CD4-positive, alpha-beta T cell treated with Interleukin-6 at 100 ng/mL for 8 hours (primary cell): ENCODE data around the gene PRSS21.

Experiments
- DNase-seq: peaks from one replicate; pipeline ENCODE4 v3.0.0-alpha.2; 2020; ENCODE audit warnings: mixed read lengths, low spot score

PRSS21 gene

GRCh38 chr16:2779978-2780898 lies 36.8 kb upstream of the PRSS21 start:
- DNase-seq: no peak

GRCh38 chr16:2782583-2783351 lies 34.3 kb upstream of the PRSS21 start:
- DNase-seq: no peak

GRCh38 chr16:2783581-2784357 lies 33.3 kb upstream of the PRSS21 start:
- DNase-seq: no peak

- no peak for DNase-seq
Observed at GRCh38 chr16:2784358-2785100, 32.5 kb upstream of the PRSS21 start.

DNA sequence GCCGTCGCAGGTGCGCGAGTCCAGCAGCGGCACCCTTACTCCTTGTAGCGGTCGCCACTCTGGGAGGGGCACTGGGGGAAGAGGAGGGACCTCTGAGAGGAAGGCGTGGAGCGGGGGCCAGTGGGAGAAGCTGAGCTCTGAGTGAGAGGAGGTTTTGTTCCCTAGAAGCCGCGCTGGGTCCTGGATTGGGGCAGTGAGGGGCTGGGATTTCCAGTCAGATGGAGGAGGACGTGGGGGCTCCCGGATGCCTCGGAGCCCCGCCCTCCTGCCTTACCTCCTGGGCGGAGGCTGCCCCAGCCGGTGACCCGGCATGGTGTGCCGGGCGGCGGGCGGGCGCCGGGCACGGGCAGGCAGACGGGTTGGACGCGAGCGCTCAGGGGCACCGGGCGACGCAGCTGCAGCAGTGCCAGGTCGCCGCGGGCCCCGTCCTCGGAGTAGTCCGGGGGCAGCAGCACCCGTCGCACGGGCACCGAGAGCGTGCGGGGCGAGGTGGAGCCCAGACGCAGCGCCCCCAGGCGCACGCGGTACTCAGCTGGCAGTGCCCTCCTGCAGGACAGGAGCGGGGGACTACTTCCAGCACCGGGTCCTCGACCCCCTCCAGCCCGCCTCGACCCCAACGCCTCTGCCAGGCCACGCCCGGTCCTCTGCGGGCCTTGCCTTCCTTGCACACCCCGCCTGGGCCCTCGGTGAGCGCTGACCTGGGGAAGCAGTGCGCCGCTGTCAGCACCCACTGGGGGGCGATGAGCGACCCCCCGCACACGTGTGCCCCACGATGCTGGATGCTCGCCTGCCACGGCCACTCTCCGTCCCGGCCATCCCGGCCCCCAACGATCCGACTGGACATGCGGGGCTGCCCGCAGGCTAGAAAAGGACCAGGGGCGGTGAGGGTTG lies 31.7 kb upstream of the PRSS21 start:
- DNase-seq: peak; percentile 17

DNA sequence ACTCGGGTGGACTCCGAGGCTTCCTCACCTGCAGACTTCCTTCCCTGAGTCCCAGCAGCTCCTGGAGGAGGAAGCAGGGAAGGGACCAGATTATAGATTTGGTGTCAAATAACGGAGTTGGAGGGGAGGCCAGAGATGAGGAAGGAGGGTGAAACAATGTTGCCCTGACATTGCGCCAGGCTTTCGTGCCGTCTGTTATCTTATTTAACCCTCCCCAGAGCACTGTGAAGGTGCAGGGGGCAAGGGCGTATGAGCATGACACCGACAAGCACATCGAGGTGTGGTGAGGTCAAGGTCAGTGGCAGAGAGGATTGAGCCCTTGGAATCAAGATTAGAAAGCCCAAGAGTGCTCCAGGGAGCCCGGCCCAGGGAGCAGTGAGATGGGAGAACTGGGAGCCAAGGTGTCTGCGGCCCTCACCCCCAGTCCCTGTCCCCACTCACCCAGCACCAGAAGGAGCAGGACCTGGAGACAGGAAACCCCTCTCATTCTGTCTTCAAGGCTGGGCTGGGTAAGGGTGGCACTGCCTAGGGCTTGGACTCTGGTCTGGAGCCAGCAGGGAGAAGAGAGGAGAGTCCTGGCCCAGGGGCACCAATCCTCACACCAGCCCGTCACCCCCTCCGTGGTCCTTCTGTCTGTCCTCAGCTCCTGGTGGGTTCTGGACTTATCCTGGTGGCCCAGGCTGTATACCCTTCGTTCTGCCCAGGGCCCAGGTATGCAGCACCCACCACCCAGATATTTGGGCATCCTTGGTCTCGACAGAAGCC lies 30.8 kb upstream of the PRSS21 start:
- DNase-seq: no peak

GRCh38 chr16:2786826-2787151 lies 30.2 kb upstream of the PRSS21 start:
- DNase-seq: no peak

GRCh38 chr16:2787406-2787805 lies 29.6 kb upstream of the PRSS21 start, which contains the start of gene PRSS33:
PRSS33 (minus strand) TSS chr16:2787560; CDS start chr16:2786547, 1,013 bp downstream.
- DNase-seq: no peak

DNA sequence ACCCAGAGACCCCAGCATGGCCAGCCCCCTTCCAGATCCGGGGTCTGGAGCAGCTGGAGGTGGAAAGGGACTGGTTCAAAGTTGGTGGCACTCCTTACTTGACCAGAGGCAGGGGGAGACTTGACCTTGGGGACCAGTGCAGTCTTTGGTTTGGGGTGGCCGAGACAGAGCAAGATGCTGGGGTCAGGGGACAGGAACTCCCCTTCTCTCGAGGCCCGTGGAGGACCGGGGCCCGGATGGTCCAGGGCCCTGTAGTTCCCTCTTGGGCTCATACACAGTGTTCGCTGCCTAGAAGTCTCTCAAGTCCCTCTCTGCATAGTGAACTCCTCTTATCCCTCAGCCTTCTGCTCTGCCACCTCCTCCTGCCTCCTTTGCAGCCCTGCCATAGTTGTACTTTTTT lies 29.1 kb upstream of the PRSS21 start:
- DNase-seq: no peak

DNA sequence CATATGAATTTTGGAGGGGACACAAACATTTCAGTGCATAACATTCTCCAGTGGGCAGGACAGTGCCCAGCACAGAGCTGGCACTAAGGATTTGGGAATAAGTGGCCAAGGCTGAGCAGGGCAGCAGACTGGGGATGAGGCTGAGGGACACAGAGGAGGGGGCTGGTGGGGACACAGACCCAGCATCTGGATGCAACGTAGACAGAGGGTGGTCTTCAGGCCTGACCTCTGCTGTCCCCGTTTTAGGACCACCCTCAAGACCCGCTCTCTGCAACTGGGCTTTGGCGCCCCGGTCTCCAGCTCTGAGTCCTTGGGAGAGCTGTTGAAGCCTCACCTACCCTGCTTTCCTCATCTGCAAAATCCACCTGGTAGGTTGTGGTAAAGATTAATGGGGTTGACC lies 26.4 kb upstream of the PRSS21 start:
- DNase-seq: no peak

- DNase-seq: no peak
Observed at GRCh38 chr16:2791174-2791573, 25.9 kb upstream of the PRSS21 start.

- no peak for DNase-seq
Observed at GRCh38 chr16:2792940-2793339, 24.1 kb upstream of the PRSS21 start.

DNA sequence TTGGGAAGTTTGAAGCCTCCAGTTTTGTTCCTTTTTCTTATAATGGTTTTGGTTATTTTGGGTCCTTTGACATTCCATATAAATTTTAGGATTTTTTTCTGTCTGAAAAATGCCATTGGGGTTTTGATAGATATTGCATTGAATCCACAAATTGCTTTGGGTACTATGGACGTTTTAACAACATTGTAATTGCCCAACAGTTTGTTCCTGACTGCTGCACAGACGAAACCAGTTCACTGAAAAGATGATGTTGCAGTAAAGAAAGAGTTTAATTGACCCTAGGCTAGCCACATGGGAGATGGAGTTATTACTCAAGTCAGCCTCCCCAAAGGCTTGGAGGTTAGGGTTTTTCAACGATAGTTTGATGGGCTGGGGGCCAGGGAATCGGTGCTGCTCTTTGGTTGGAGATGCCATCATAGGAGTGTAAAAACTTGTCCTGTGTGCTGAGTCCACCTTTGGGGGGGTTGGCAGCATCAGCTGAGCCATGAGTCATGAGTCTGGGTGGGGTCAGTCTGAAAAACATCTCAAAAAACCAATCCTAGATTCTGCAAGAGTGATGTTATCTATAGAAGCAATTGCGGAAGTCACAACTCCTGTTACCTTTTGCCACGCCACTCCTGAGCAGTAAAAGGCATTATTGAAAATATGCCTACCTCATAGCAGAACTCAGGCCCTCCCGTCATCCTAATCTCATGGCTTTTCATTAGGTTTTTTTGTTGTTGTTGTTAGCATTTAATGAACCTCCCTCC lies 21.5 kb upstream of the PRSS21 start:
- DNase-seq: no peak

GRCh38 chr16:2798723-2799204 lies 18.3 kb upstream of the PRSS21 start:
- no peak for DNase-seq

- no peak for DNase-seq
Observed at GRCh38 chr16:2799205-2799858, 17.7 kb upstream of the PRSS21 start.

- no peak for DNase-seq
Observed at GRCh38 chr16:2799859-2800226, 17.2 kb upstream of the PRSS21 start.

GRCh38 chr16:2803545-2804195 lies 13.4 kb upstream of the PRSS21 start:
- no peak for DNase-seq

GRCh38 chr16:2804728-2805127 lies 12.3 kb upstream of the PRSS21 start:
- no peak for DNase-seq
